SK-N-DZ (cell line): Measurements from ENCODE around the gene RCE1.
A peak's percentile ranks its signal among the peaks of the same experiment; 100 is the strongest.

Experiments used
- DNase-seq: peaks from one replicate; pipeline ENCODE4 v3.0.0-alpha.2; 2015; ENCODE audit warnings: low spot score

RCE1 gene

GRCh38 chr11:66856496-66857233 lies 13.4 kb downstream of the RCE1 start, which contains the start of gene LRFN4:
Gene LRFN4 (plus strand): TSS chr11:66857064. CDS start chr11:66857745, 681 bp downstream.
- peak; percentile 68 for DNase-seq

GRCh38 chr11:66857234-66857926 lies 14.1 kb downstream of the RCE1 start:
- DNase-seq = no peak

- no peak for DNase-seq
Measured at GRCh38 chr11:66857927-66858185, 14.6 kb downstream of the RCE1 start.

- DNase-seq = no peak
Measured at GRCh38 chr11:66858186-66858938, 15.1 kb downstream of the RCE1 start.

GRCh38 chr11:66858939-66859685 lies 15.9 kb downstream of the RCE1 start:
- DNase-seq = no peak

GRCh38 chr11:66859686-66860448 lies 16.6 kb downstream of the RCE1 start:
- DNase-seq = no peak

GRCh38 chr11:66860449-66860831 lies 17.2 kb downstream of the RCE1 start:
- DNase-seq = no peak

- DNase-seq = no peak
Measured at GRCh38 chr11:66861038-66861773, 18.0 kb downstream of the RCE1 start.

- DNase-seq = no peak
Measured at GRCh38 chr11:66861774-66862558, 18.7 kb downstream of the RCE1 start.

- DNase-seq = no peak
Measured at GRCh38 chr11:66862559-66863037, 19.4 kb downstream of the RCE1 start.

- DNase-seq = no peak
Measured at GRCh38 chr11:66863428-66864125, 20.3 kb downstream of the RCE1 start.

GRCh38 chr11:66864172-66864901 lies 21.1 kb downstream of the RCE1 start:
- DNase-seq = no peak

GRCh38 chr11:66864924-66865697 lies 21.9 kb downstream of the RCE1 start:
- DNase-seq = no peak

- DNase-seq = no peak
Measured at GRCh38 chr11:66866007-66866406, 22.8 kb downstream of the RCE1 start.

- DNase-seq = no peak
Measured at GRCh38 chr11:66866511-66866986, 23.3 kb downstream of the RCE1 start.

GRCh38 chr11:66867425-66868040 lies 24.3 kb downstream of the RCE1 start:
- no peak for DNase-seq
